K562 (cell line): ENCODE data around the gene COL23A1. TPM values are rescaled to one million over a fixed set of nuclear protein-coding genes. Genes with fewer than 3 reads are reported as not detected.

Experiments
- ATAC-seq: fragments of 200-7000 bp; cut with Tn5 transposase; 3 replicates; pipeline ENCODE4 v1.9.1; 2020; ENCODE audit warnings: moderate library complexity
- BruUV-seq: library from RNA; stranded (reverse); fragments of 400-500 nt; replicated peaks from 2 replicates; lab custom pipeline; 2021; lab: Mats Ljungman, UMichigan
- CTCF ChIA-PET: fragments of 300-600 bp; formaldehyde crosslinking; extraction: SDS; loops from one replicate; lab custom pipeline; 2021; ENCODE audit warnings: low intra/inter-chr PET ratio; lab: Yijun Ruan, JAX
- POLR2A ChIA-PET: fragments of 300-600, 350-650 bp; sonication (Branson Sonifier 250); formaldehyde crosslinking; extraction: SDS; loops from one replicate; lab custom pipeline; 2021; ENCODE audit warnings: antibody characterized with exemption, inconsistent platforms; lab: Yijun Ruan, JAX
- DNase-seq, 4 experiments: peaks; one replicate each; pipeline versions ENCODE4 v3.0.0 to v3.0.0-alpha.2; 2011 to 2018; ENCODE audit warnings: low spot score in 3 of 4, mixed read lengths in 3 of 4; ENCODE audit errors: extremely low read depth in 1 of 4
- FAIRE-seq: peaks from 2 replicates; lab custom pipeline; 2011; peaks lifted over from hg19 to GRCh38; lab: Jason Lieb, UNC
- H2AFZ ChIP-seq: 2 replicates; pipeline ENCODE4 v1.6.0; 2011; ENCODE audit warnings: low read depth, low read length, control low read depth, inconsistent platforms
- H3K27ac ChIP-seq: fragments of 200-600 bp; 3 replicates; pipeline ENCODE4 v1.8.0; 2011; ENCODE audit warnings: low read depth, mild to moderate bottlenecking, control low read depth, inconsistent platforms, low read length, moderate library complexity, mixed read lengths; ENCODE audit errors: extremely low read depth
- H3K27me3 ChIP-seq, 2 experiments: fragments of 300-600 bp in 1 of 2; 2 replicates in 1 of 2; 3 replicates in 1 of 2; pipeline versions ENCODE4 v1.6.0 to v1.8.0; 2011; ENCODE audit warnings: inconsistent platforms in 2 of 2, low read length in 2 of 2, mild to moderate bottlenecking in 1 of 2, mixed read lengths in 1 of 2, moderate library complexity in 1 of 2; ENCODE audit not compliant: control insufficient read depth in 2 of 2, insufficient read depth in 2 of 2
- H3K36me3 ChIP-seq: fragments of 300-600 bp; 3 replicates; pipeline ENCODE4 v1.8.0; 2011; ENCODE audit warnings: mild to moderate bottlenecking, low read length, inconsistent platforms; ENCODE audit not compliant: control insufficient read depth, insufficient read depth
- H3K4me1 ChIP-seq, 2 experiments: fragments of 200-600 bp in 1 of 2; replicated peaks in 1 of 2; 2 replicates in 1 of 2; 3 replicates in 1 of 2; pipeline versions ENCODE4 v1.5.1 to v1.8.0; 2011; ENCODE audit warnings: inconsistent platforms in 2 of 2, low read length in 2 of 2, mild to moderate bottlenecking in 1 of 2, mixed read lengths in 1 of 2, moderate library complexity in 1 of 2; ENCODE audit not compliant: control insufficient read depth in 2 of 2, insufficient read depth in 2 of 2
- H3K4me2 ChIP-seq: 2 replicates; pipeline ENCODE4 v1.6.1; 2011; ENCODE audit warnings: low read length, control low read depth, inconsistent platforms, mixed read lengths; ENCODE audit not compliant: insufficient read depth
- H3K4me3 ChIP-seq: fragments of 200-600 bp; sonication (generic), shearing (Covaris generic); 2 replicates; pipeline ENCODE4 v1.5.1; 2016; ENCODE audit warnings: control low read depth, inconsistent platforms
- H3K79me2 ChIP-seq: fragments of 200-600 bp; 3 replicates; pipeline ENCODE4 v1.8.0; 2011; ENCODE audit warnings: low read length, inconsistent platforms; ENCODE audit not compliant: control insufficient read depth, insufficient read depth
- H3K9ac ChIP-seq, 2 experiments: 2 replicates each; pipeline versions ENCODE4 v1.6.0 to v1.6.1; 2011; ENCODE audit warnings: low read depth in 2 of 2, low read length in 2 of 2, control low read depth in 1 of 2, inconsistent platforms in 1 of 2, mild to moderate bottlenecking in 1 of 2, mixed read lengths in 1 of 2; ENCODE audit not compliant: insufficient read depth in 1 of 2
- H3K9me1 ChIP-seq: one replicate; pipeline ENCODE4 v1.6.0; 2011; ENCODE audit warnings: inconsistent platforms, mild to moderate bottlenecking, low read length, moderate library complexity; ENCODE audit not compliant: control insufficient read depth, insufficient read depth
- H3K9me3 ChIP-seq: replicated peaks from 2 replicates; pipeline ENCODE4 v1.5.1; 2011; ENCODE audit warnings: low read depth, low read length, inconsistent platforms; ENCODE audit not compliant: control insufficient read depth, insufficient read depth
- H4K20me1 ChIP-seq: replicated peaks from 2 replicates; pipeline ENCODE4 v1.6.1; 2011; ENCODE audit warnings: low read length, inconsistent platforms, mixed read lengths; ENCODE audit not compliant: control insufficient read depth, insufficient read depth
- ARID2 ChIP-seq: fragments of 450-650 bp; IDR thresholded peaks from 2 replicates; pipeline ENCODE4 v1.6.1; 2017; ENCODE audit warnings: antibody characterized with exemption, mild to moderate bottlenecking
- BRF2 ChIP-seq: IDR thresholded peaks from 3 replicates; pipeline ENCODE4 v1.6.1; 2011; ENCODE audit warnings: borderline replicate concordance, mild to moderate bottlenecking; ENCODE audit not compliant: insufficient read length, insufficient read depth
- ID3 ChIP-seq, 2 experiments: fragments of 250-450 bp in 1 of 2; fragments of 450-650 bp in 1 of 2; sonication (Bioruptor Pico) in 1 of 2; IDR thresholded peaks; 2 replicates each; pipeline versions ENCODE4 v1.6.1 to v1.8.0; 2016 to 2021; ENCODE audit warnings: mild to moderate bottlenecking in 2 of 2, moderate library complexity in 2 of 2, missing compliant biosample characterization in 1 of 2, missing genetic modification characterization in 1 of 2
- MXI1 ChIP-seq: IDR thresholded peaks from 2 replicates; pipeline ENCODE4 v1.6.1; 2011; ENCODE audit warnings: low read depth, mild to moderate bottlenecking, improper control_type of control experiment, low read length
- NBN ChIP-seq: fragments of 450-650 bp; IDR thresholded peaks from 2 replicates; pipeline ENCODE4 v1.6.1; 2016; ENCODE audit warnings: low read depth, mild to moderate bottlenecking
- NR1H2 ChIP-seq: sonication (generic); formaldehyde crosslinking; IDR thresholded peaks from 2 replicates; pipeline ENCODE4 v1.4.0; 2020; ENCODE audit warnings: mild to moderate bottlenecking, missing genetic modification reagents
- PKNOX1 ChIP-seq: fragments of 450-650 bp; IDR thresholded peaks from 2 replicates; pipeline ENCODE4 v1.6.1; 2016
- PRPF4 ChIP-seq: fragments of 200-400 bp; formaldehyde crosslinking; IDR thresholded peaks from one replicate; pipeline ENCODE4 v1.6.1; 2017; ENCODE audit warnings: low read length, low read depth, mild to moderate bottlenecking; ENCODE audit not compliant: insufficient read depth, poor library complexity, severe bottlenecking
- RBM25 ChIP-seq: fragments of 200-400 bp; formaldehyde crosslinking; IDR thresholded peaks from 2 replicates; pipeline ENCODE4 v1.6.1; 2018; ENCODE audit warnings: low read length, low read depth, moderate library complexity; ENCODE audit not compliant: severe bottlenecking
- SETDB1 ChIP-seq: IDR thresholded peaks from one replicate; pipeline ENCODE4 v1.6.1; 2012; ENCODE audit warnings: low read length, control low read depth, inconsistent platforms
- ZBTB33 ChIP-seq: sonication (generic); formaldehyde crosslinking; IDR thresholded peaks from 2 replicates; pipeline ENCODE4 v1.8.1; 2023; ENCODE audit warnings: mild to moderate bottlenecking, missing genetic modification reagents
- ZBTB34 ChIP-seq: fragments of 250-450 bp; sonication (Bioruptor Pico); IDR thresholded peaks from 2 replicates; pipeline ENCODE4 v1.8.0; 2021; ENCODE audit warnings: mild to moderate bottlenecking, moderate library complexity
- ZSCAN32 ChIP-seq: fragments of 450-650 bp; formaldehyde crosslinking; IDR thresholded peaks from 2 replicates; pipeline ENCODE4 v1.4.0; 2020; ENCODE audit warnings: mild to moderate bottlenecking, moderate library complexity
- WGBS: fragments of 100-300 bp; shearing (Covaris generic); methylation state at CpG from one replicate; pipeline ENCODE4 v1.1.6; 2016; ENCODE audit warnings: low coverage, mixed read lengths; ENCODE audit not compliant: insufficient coverage; ENCODE audit errors: missing lambda C conversion rate; 5-methylcytosine and 5-hydroxymethylcytosine counted together
- in situ Hi-C: fragments of 300-500 bp; cut with MboI; formaldehyde crosslinking; loops from 4 replicates; pipeline ENCODE4 v1.15.0; 2018; ENCODE audit warnings: inconsistent platforms, mixed read lengths
- intact Hi-C: fragments of 100-400 bp; cut with micrococcal nuclease; formaldehyde crosslinking; loops from 2 replicates; pipeline ENCODE4 v1.14.2; 2022
- polyA plus RNA-seq, 8 experiments: library from polyadenylated mRNA; depleted of rRNA in 4 of 8; stranded (reverse) in 5 of 8; unstranded in 3 of 8; fragments of >200 nt; fragmentation: Nextera tagmentation in 2 of 8; fragmentation: Illumina TruSeq in 1 of 8; extraction: Ambion mirVana in 2 of 8; extraction: Trizol in 1 of 8; gene quantifications; 2 replicates each; pipeline versions ENCODE4 v1.2.1 to v1.2.3, GENCODE V29; 2011 to 2014; ENCODE audit warnings: inconsistent platforms in 1 of 8, missing spikeins in 1 of 8
- total RNA-seq, 7 experiments: library from RNA; depleted of rRNA in 6 of 7; stranded (reverse); fragments of >200 nt in 6 of 7; fragmentation: Illumina TruSeq in 2 of 7; extraction: Trizol in 2 of 7; gene quantifications; 2 replicates each; pipeline versions ENCODE4 v1.2.1 to v1.2.3, GENCODE V29; 2011 to 2021; ENCODE audit warnings: low replicate concordance in 1 of 7

The COL23A1 gene
- total and polyA plus RNA-seq, 9 of the 15 experiments (the other 6 are each of a cell fraction or from before 2014, with no cell fraction given): 0.09 TPM; not detected in 8

DNA sequence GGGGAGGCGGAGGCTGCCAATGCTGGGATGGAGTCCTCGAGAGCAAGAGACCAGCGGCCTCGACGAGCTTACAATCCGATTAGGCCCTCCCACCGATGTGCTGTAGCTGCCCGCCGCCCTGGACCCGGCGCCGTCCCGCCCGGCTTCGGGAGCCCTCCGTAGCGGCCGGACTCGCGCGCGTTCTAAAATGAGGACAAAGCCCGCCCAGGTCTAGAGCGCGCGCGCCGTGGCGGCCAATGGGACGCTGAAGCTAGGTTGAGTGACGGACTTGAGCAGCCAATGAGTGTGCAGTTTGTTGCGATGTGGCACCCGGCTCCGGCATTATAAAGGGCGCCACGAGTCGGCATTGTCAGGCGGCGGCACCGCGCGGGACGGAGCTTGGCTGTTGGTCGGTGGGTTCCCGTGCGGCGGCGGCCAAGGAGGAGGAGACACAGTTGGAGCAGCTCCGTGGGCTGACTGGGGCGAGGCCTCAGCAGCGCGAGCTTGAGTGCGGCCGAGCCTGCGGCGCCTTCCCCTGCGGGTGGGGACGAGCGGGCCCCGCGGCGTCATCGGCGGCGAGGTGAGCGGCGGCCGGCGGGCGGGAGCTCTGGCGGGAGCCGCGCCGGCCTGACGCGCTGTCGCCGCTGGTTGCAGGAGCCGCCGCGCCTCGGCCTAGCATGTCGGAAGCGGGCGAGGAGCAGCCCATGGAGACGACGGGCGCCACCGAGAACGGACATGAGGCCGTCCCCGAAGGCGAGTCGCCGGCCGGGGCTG lies 385.8 kb downstream of the COL23A1 start, which contains the start of gene HNRNPAB (continued):
- peak; percentile 36; the same call in 1 of the 2 replicates for TF ChIP-seq ZBTB33 (CRISPR knock-in tag)
- TF ChIP-seq NBN: no peak
- peak; percentile 94 for TF ChIP-seq PRPF4
- TF ChIP-seq RBM25: peak; percentile 100
- TF ChIP-seq NR1H2: 0 out of 2 replicates have a peak, but pooled peaks have one; percentile 35
- TF ChIP-seq ZSCAN32 (CRISPR knock-in tag): no peak

DNA sequence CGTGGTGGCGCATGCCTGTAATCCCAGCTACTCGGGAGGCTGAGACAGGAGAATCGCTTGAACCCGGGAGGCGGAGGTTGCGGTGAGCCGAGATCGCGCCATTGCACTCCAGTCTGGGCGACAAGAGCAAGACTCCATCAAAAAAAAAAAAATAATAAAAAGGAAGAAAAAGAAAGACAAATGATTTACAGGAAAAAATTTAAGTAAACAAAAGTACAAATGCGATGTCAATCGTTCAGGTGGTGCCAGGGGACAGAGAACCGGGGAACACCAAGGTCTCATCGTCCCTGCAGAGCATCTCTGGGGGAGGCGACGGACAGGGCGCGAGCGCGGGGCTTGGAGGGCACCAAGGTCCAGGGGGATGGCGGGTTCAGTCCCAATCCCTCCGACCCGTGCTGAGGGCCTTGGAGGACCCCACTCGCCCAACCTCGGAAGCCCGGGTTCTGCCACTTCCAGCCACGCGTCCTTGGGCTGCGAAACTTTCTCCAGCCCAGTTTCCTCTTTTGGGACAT lies 386.5 kb downstream of the COL23A1 start:
- intact Hi-C loops: no loop called here
- DNase-seq (peak in 2 of 4 experiments; percentile 36 to 37), FAIRE-seq (no peak), ATAC-seq (peak; percentile 17)
- 0% methylated on average over 21 of the region's 30 CpGs for WGBS
- Histone ChIP-seq H4K20me1 (peaks cover 36% of the 10 kb centered on the region), H3K27ac (peak overlapping the region; percentile 94), H3K36me3 (peaks cover 35% of the 10 kb centered on the region), H3K9ac (peak overlapping the region; percentile 93 to 99), H2AFZ (peak overlapping the region; percentile 90), H3K79me2 (peaks cover 57% of the 10 kb centered on the region), H3K9me3 (no peaks in the 10 kb centered on the region), H3K4me3 (peak overlapping the region; percentile 80), H3K9me1 (peaks cover 10% of the 10 kb centered on the region), H3K4me1 (peaks cover 21 to 23% of the 10 kb centered on the region in 2 experiments; a peak in 4 of 5 replicates), H3K27me3 (no peaks in the 10 kb centered on the region), H3K4me2 (peak overlapping the region; percentile 96)
- in situ Hi-C loops: no loop called here
- POLR2A ChIA-PET: interaction anchor here (0.6 to 1.6 kb wide), 28 partner anchors 8 to 969 kb away, joined by 3 to 22 read pairs (median 4); partner anchors contain the start of gene PHYKPL
- CTCF ChIA-PET: no interaction called here
- TSS peak; percentile 97 for BruUV-seq
- TF ChIP-seq SETDB1: no peak
- no peak for TF ChIP-seq PKNOX1
- TF ChIP-seq MXI1: no peak
- TF ChIP-seq ZBTB34 (CRISPR knock-in tag): no peak
- no peak for TF ChIP-seq ID3 (CRISPR knock-in tag; IDR thresholded peaks at IDR 0.05)
- no peak for TF ChIP-seq ID3 (tag; IDR thresholded peaks at IDR 0.05)
- TF ChIP-seq ARID2: no peak
- no peak for TF ChIP-seq BRF2
